Neural progenitor cell (in vitro differentiated cells): ENCODE results near the gene HOMER2.

Source experiments
- CTCF ChIP-seq: fragments of 200-600 bp; sonication (generic); IDR thresholded peaks from 2 replicates; pipeline ENCODE4 v1.5.1; 2017; ENCODE audit warnings: antibody characterized with exemption, mild to moderate bottlenecking
- EZH2 ChIP-seq: fragments of 200-600 bp; sonication (generic); IDR thresholded peaks from 2 replicates; pipeline ENCODE4 v1.6.1; 2017; ENCODE audit warnings: antibody characterized with exemption, mild to moderate bottlenecking, moderate library complexity

GRCh38 chr15:82890995-82891390 is 61.5 kb downstream of the HOMER2 start:
- TF ChIP-seq CTCF (no peak), EZH2 (no peak)
